Neuronal stem cell (in vitro differentiated cells): ENCODE measurements around the gene THSD4.

Experiments used
- DNase-seq: peaks from one replicate; pipeline ENCODE4 v3.0.0-alpha.2; 2013; ENCODE audit warnings: low spot score
- H2AFZ ChIP-seq: one replicate; pipeline ENCODE4 v1.6.1; 2013; ENCODE audit warnings: mild to moderate bottlenecking, low read length, inconsistent platforms
- H2AK5ac ChIP-seq: 2 replicates; pipeline ENCODE4 v1.6.1; 2013; ENCODE audit warnings: low read depth, mild to moderate bottlenecking, inconsistent platforms, low read length, moderate library complexity, mixed read lengths
- H2BK120ac ChIP-seq: 2 replicates; pipeline ENCODE4 v1.6.1; 2013; ENCODE audit warnings: low read depth, mild to moderate bottlenecking, inconsistent platforms, low read length, moderate library complexity, mixed read lengths
- H2BK12ac ChIP-seq: one replicate; pipeline ENCODE4 v1.6.1; 2013; ENCODE audit warnings: low read length, inconsistent platforms
- H2BK15ac ChIP-seq: 2 replicates; pipeline ENCODE4 v1.6.1; 2013; ENCODE audit warnings: mild to moderate bottlenecking, low read length, inconsistent platforms, mixed read lengths
- H2BK5ac ChIP-seq: one replicate; pipeline ENCODE4 v1.6.1; 2013; ENCODE audit warnings: inconsistent platforms, mild to moderate bottlenecking, low read length, moderate library complexity
- H3K14ac ChIP-seq: one replicate; pipeline ENCODE4 v1.6.1; 2013; ENCODE audit warnings: low read length, inconsistent platforms
- H3K18ac ChIP-seq: 2 replicates; pipeline ENCODE4 v1.6.1; 2013; ENCODE audit warnings: low read length, inconsistent platforms
- H3K23ac ChIP-seq: 2 replicates; pipeline ENCODE4 v1.6.1; 2013; ENCODE audit warnings: low read depth, mild to moderate bottlenecking, mixed read lengths, low read length, inconsistent platforms; ENCODE audit not compliant: poor library complexity
- H3K27ac ChIP-seq: replicated peaks from 3 replicates; pipeline ENCODE4 v1.5.1; 2013; ENCODE audit warnings: low read length, inconsistent platforms
- H3K27me3 ChIP-seq, 3 experiments: 2 replicates each; pipeline ENCODE4 v1.6.1; 2013; ENCODE audit warnings: low read length in 3 of 3, mild to moderate bottlenecking in 2 of 3, inconsistent platforms in 1 of 3, low read depth in 1 of 3, mixed read lengths in 1 of 3, moderate library complexity in 1 of 3; ENCODE audit not compliant: control insufficient read depth in 3 of 3, insufficient read depth in 3 of 3
- H3K36me3 ChIP-seq, 2 donors: replicated peaks in 1 of 2; 2 replicates each; pipeline ENCODE4 v1.6.1; 2013; ENCODE audit warnings: low read length in 2 of 2; ENCODE audit not compliant: control insufficient read depth in 2 of 2, insufficient read depth in 2 of 2
- H3K4ac ChIP-seq: 2 replicates; pipeline ENCODE4 v1.6.1; 2013; ENCODE audit warnings: inconsistent platforms, mild to moderate bottlenecking, low read length, moderate library complexity
- H3K4me1 ChIP-seq, 2 donors: 1 replicate in 1 of 2; 2 replicates in 1 of 2; pipeline ENCODE4 v1.6.1; 2013; ENCODE audit warnings: low read length in 2 of 2, low read depth in 1 of 2; ENCODE audit not compliant: control insufficient read depth in 2 of 2, insufficient read depth in 1 of 2
- H3K4me2 ChIP-seq: one replicate; pipeline ENCODE4 v1.6.1; 2013; ENCODE audit warnings: mild to moderate bottlenecking, low read length, inconsistent platforms; ENCODE audit not compliant: insufficient read depth, poor library complexity, severe bottlenecking
- H3K4me3 ChIP-seq, 2 donors: 2 replicates each; pipeline ENCODE4 v1.5.1; 2013; ENCODE audit warnings: low read length in 2 of 2, mild to moderate bottlenecking in 2 of 2, inconsistent platforms in 1 of 2, moderate library complexity in 1 of 2
- H3K79me1 ChIP-seq: one replicate; pipeline ENCODE4 v1.6.1; 2013; ENCODE audit warnings: low read depth, mild to moderate bottlenecking, inconsistent platforms, low read length, moderate library complexity
- H3K9ac ChIP-seq: one replicate; pipeline ENCODE4 v1.6.1; 2013; ENCODE audit warnings: mild to moderate bottlenecking, low read depth, low read length, inconsistent platforms; ENCODE audit not compliant: poor library complexity
- H3K9me3 ChIP-seq, 2 donors: replicated peaks in 1 of 2; 2 replicates each; pipeline versions ENCODE3 to v1.6.1; 2013; ENCODE audit warnings: low read length in 2 of 2, mild to moderate bottlenecking in 2 of 2, inconsistent platforms in 1 of 2, low read depth in 1 of 2, mixed read lengths in 1 of 2, moderate library complexity in 1 of 2; ENCODE audit not compliant: control insufficient read depth in 2 of 2, insufficient read depth in 1 of 2
- H4K8ac ChIP-seq: one replicate; pipeline ENCODE4 v1.6.1; 2013; ENCODE audit warnings: low read depth, mild to moderate bottlenecking, inconsistent platforms, low read length, moderate library complexity
- H4K91ac ChIP-seq: one replicate; pipeline ENCODE4 v1.6.1; 2013; ENCODE audit warnings: low read length, low read depth, mild to moderate bottlenecking, inconsistent platforms; ENCODE audit not compliant: poor library complexity
- WGBS, 2 donors: extraction: QIAGEN DNeasy Blood & Tissue Kit; methylation state at CpG; one replicate each; pipeline ENCODE4 v1.1.7; 2013; ENCODE audit warnings: missing lambda C conversion rate in 2 of 2, mixed read lengths in 1 of 2; ENCODE audit not compliant: insufficient read length in 2 of 2, insufficient replicate concordance in 1 of 2; ENCODE audit errors: extremely low coverage in 2 of 2; 5-methylcytosine and 5-hydroxymethylcytosine counted together

The THSD4 gene

GRCh38 chr15:71350622-71351378, 235.5 kb downstream of the THSD4 start:
- Histone ChIP-seq H3K4me2 (no peak overlapping the region), H3K27me3 (peaks cover 0 to 4% (median 0%) of the 10 kb centered on the region in 3 experiments), H3K27ac (no peak overlapping the region), H2BK15ac (no peak overlapping the region), H3K23ac (no peak overlapping the region), H2BK5ac (no peak overlapping the region), H3K14ac (no peak overlapping the region), H4K91ac (no peak overlapping the region), H2BK120ac (no peak overlapping the region), H3K79me1 (no peaks in the 10 kb centered on the region), H2BK12ac (no peak overlapping the region), H2AFZ (no peak overlapping the region), H4K8ac (no peak overlapping the region), H2AK5ac (no peak overlapping the region), H3K4me3 (no peak overlapping the region), H3K36me3 (no peaks in the 10 kb centered on the region), H3K9ac (no peak overlapping the region), H3K4me1 (peaks cover 0 to 3% of the 10 kb centered on the region in 2 donors), H3K9me3 (no peaks in the 10 kb centered on the region), H3K4ac (no peak overlapping the region), H3K18ac (peak overlapping the region; percentile 50)
- WGBS, 2 donors: no CpG with 5 or more reads among the region's 7 CpGs
- DNase-seq: no peak

GRCh38 chr15:71352125-71352524, 236.9 kb downstream of the THSD4 start:
- no peak overlapping the region for H3K4me3 ChIP-seq
- H3K9me3 ChIP-seq: no peaks in the 10 kb centered on the region
- no peak overlapping the region for H3K9ac ChIP-seq
- no peak for DNase-seq
- peaks cover 0 to 4% (median 0%) of the 10 kb centered on the region in 3 experiments for H3K27me3 ChIP-seq
- no peak overlapping the region for H4K91ac ChIP-seq
- no peak overlapping the region for H3K4me2 ChIP-seq
- H3K4ac ChIP-seq: no peak overlapping the region
- H2BK15ac ChIP-seq: no peak overlapping the region
- no peak overlapping the region for H2BK12ac ChIP-seq
- no peak overlapping the region for H2AFZ ChIP-seq
- no peak overlapping the region for H3K23ac ChIP-seq
- no peak overlapping the region for H2BK120ac ChIP-seq
- H3K27ac ChIP-seq: no peak overlapping the region
- H2AK5ac ChIP-seq: no peak overlapping the region
- no peak overlapping the region for H3K14ac ChIP-seq
- H2BK5ac ChIP-seq: no peak overlapping the region
- WGBS, 2 donors: no CpG with 5 or more reads among the region's 5 CpGs
- H3K18ac ChIP-seq: no peak overlapping the region
- no peaks in the 10 kb centered on the region for H3K36me3 ChIP-seq
- peaks cover 0 to 6% of the 10 kb centered on the region in 2 donors for H3K4me1 ChIP-seq
- H3K79me1 ChIP-seq: no peaks in the 10 kb centered on the region
- no peak overlapping the region for H4K8ac ChIP-seq

GRCh38 chr15:71352765-71353164, 237.5 kb downstream of the THSD4 start:
- Histone ChIP-seq H4K91ac (no peak overlapping the region), H3K36me3 (no peaks in the 10 kb centered on the region), H3K4ac (no peak overlapping the region), H2BK12ac (no peak overlapping the region), H2AFZ (no peak overlapping the region), H3K9ac (no peak overlapping the region), H2BK5ac (no peak overlapping the region), H3K4me2 (no peak overlapping the region), H2BK15ac (no peak overlapping the region), H4K8ac (no peak overlapping the region), H2BK120ac (no peak overlapping the region), H3K27me3 (peaks cover 0 to 4% (median 0%) of the 10 kb centered on the region in 3 experiments), H3K27ac (no peak overlapping the region), H3K23ac (no peak overlapping the region), H3K79me1 (no peaks in the 10 kb centered on the region), H3K4me1 (peaks cover 0 to 8% of the 10 kb centered on the region in 2 donors), H3K14ac (no peak overlapping the region), H3K9me3 (no peaks in the 10 kb centered on the region), H3K4me3 (no peak overlapping the region), H2AK5ac (no peak overlapping the region), H3K18ac (no peak overlapping the region)
- whole genome bisulfite sequencing, 2 donors: no CpG with 5 or more reads among the region's 6 CpGs
- no peak for DNase-seq

- H2BK5ac ChIP-seq: no peak overlapping the region
- no peak overlapping the region for H2BK15ac ChIP-seq
- no peak overlapping the region for H3K4ac ChIP-seq
- H4K8ac ChIP-seq: no peak overlapping the region
- no peak overlapping the region for H3K27ac ChIP-seq
- WGBS, 2 donors: no CpG with 5 or more reads among the region's 2 CpGs
- H3K18ac ChIP-seq: no peak overlapping the region
- H2AFZ ChIP-seq: no peak overlapping the region
- no peaks in the 10 kb centered on the region for H3K79me1 ChIP-seq
- no peak overlapping the region for H2AK5ac ChIP-seq
- no peak overlapping the region for H2BK120ac ChIP-seq
- H3K9ac ChIP-seq: no peak overlapping the region
- no peak overlapping the region for H4K91ac ChIP-seq
- H3K27me3 ChIP-seq: peaks cover 0 to 4% (median 0%) of the 10 kb centered on the region in 3 experiments
- DNase-seq: no peak
- no peak overlapping the region for H3K4me3 ChIP-seq
- H3K14ac ChIP-seq: no peak overlapping the region
- no peak overlapping the region for H3K4me2 ChIP-seq
- no peak overlapping the region for H3K23ac ChIP-seq
- peaks cover 0 to 8% of the 10 kb centered on the region in 2 donors for H3K4me1 ChIP-seq
- no peaks in the 10 kb centered on the region for H3K9me3 ChIP-seq
- H2BK12ac ChIP-seq: no peak overlapping the region
- no peaks in the 10 kb centered on the region for H3K36me3 ChIP-seq
Measured at GRCh38 chr15:71353171-71353570, 237.9 kb downstream of the THSD4 start.
